Germinal center (tissue), 1 donor: ENCODE measurements around the gene TUBB4B.

Experiments
- DNase-seq: peaks from one replicate; pipeline ENCODE4 v3.0.0; 2012; ENCODE audit warnings: mixed read lengths, low spot score

TUBB4B gene

GRCh38 chr9:137271696-137272076, 30.6 kb downstream of the TUBB4B start:
- no peak for DNase-seq

DNA sequence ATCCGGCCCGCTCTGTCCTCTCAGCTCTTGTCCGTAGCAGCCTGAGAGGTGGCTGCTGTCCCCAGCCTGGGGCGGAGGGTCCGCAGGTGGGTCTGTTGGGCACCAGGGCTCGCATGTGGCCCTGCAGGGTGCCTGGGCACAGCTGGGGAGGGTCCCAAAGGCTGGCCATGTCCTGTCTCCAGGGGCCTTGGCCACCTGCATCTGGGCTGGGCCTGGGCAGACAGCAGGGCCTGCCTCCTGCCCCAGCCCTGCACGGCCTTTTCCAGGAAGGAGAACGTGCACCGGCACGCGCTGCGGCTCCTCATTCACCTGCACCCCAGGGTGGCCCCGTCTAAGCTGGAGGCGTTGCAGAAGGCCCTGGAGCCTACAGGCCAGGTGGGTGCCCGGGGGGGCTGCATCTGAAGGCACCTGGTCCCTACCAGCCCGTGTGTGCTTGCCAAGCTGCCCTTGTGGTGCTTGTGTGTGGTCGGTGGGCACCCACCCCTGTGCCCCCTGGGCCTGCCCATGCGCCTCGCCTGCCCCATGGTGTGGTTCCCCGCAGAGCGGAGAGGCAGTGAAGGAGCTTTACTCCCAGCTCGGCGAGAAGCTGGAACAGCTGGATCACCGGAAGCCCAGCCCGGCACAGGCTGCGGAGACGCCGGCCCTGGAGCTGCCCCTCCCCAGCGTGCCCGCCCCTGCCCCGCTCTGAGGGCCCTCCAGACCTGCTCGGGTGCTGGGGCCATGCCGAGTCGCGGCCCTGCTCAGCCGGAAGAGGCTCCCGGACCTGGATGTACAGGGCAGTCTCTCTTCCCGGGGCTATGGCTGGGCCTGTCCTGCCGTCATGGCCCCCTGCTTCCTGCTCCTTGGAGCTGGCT, 31.4 kb downstream of the TUBB4B start:
- no peak for DNase-seq

DNA sequence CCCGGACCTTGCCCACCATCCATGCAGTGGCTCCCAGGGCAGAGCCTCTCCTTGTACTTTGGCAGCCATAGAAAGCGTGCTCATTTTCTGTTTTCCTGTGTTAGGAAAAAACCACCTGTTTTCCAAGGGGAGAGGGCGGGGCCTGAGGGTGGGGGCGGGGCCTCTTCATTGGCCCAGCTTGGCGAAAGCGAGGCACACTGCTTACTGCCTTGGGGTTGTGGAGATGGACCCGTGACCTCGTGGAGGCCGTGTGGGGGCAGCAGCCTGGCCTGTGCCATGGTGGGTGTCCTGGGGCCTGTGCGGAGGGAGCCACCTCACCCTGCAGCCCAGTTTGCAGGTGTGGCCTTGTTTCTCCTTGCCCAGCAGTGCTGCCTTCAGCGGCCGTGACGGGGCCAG, 32.0 kb downstream of the TUBB4B start:
- no peak for DNase-seq

- no peak for DNase-seq
These were observed 32.7 kb downstream of the TUBB4B start for GRCh38 chr9:137273611-137274320.

- DNase-seq: no peak
These were observed 34.1 kb downstream of the TUBB4B start for GRCh38 chr9:137275203-137275587.

DNA sequence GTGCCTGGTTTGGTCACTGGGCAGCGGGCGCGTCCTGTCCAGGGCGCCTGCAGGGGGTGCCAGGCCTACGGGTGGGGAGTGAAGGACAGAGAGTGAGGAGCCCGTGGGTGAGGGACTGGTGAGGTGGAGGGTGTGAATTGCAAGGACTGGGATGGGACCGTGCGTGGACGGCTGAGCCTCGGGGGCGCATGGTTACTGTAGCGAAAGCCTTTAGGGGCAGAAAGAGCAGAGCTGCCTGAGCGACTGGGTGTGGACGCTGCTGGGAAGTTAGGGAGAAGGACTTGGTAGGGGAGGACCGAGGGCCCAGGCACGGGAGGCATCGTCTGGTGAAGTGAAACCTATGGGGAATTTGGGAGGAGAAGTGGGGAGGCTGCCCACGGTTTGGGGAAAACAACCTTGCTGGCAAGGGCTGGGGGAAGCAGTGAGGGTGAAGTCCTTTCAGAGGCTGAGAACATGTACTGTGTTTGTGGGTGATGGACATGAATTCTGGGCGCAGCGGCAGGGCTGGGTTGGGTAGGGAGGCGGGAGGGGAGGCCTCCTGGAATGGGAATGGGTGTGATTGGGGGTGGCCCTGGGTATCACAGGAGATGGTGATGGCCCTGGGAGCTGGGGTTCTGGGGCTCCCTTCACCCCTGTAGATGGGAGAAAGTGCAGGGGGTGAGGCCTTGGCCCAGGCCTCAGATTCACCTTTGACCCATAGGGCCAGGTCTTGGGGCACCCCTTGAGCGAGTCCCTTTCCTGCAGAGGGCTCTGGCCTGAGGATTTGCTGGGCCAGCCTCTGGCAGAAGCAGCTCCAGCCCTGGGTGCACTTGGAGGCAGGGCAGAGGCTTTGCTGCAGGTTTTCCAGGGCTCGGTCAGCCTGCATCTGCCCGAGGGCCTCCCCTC, 34.7 kb downstream of the TUBB4B start:
- no peak for DNase-seq

DNA sequence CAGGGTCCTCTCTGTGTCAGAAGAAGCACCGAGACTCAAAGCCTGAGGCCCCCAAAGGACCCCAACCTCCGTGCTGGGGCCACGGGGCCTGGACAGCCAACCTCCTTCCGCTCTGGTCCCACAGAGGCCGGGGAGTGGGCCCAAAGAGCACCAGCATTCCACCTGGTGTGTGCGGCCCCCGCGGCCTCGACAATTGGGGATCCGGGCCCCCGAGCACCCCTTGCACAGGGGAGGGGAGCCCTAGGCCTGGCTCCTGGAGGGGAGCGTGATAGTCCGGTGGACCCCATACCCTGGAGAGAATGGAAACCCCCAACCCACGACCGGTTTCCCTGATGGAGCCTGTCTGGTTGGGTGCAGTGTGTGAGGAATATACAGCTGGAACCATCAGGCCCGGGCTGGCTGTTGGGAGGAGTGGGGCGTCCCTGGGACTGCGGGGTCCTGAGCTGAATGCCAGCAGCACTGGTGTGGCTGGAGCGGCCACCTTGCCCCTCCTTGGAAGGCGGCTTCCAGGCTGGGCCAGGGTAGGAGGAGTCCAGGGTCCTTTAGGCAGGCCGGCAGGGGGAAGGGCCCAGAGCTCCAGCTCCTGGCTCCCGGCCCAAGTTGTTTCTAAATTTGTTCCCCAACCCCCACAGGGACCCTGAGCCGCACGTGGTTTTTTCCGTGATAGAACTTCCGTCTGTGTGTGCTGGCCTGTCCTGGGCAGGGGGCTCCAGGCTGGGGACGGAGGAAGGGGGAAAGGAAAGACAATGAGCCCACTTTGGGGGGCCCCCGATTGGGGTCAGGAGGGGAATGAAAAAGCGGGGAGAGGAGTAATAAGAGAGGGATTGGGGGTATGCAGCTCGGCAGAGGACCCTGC, 35.6 kb downstream of the TUBB4B start:
- DNase-seq: no peak

- DNase-seq: peak; percentile 69
These were observed 36.4 kb downstream of the TUBB4B start, which contains the start of gene TOR4A for GRCh38 chr9:137277329-137278041. Gene TOR4A, plus strand, starts transcription at chr9:137277726. Its CDS starts 964 bp downstream, at chr9:137278690.

- peak; percentile 52 for DNase-seq
These were observed 37.1 kb downstream of the TUBB4B start for GRCh38 chr9:137278061-137278701.

DNA sequence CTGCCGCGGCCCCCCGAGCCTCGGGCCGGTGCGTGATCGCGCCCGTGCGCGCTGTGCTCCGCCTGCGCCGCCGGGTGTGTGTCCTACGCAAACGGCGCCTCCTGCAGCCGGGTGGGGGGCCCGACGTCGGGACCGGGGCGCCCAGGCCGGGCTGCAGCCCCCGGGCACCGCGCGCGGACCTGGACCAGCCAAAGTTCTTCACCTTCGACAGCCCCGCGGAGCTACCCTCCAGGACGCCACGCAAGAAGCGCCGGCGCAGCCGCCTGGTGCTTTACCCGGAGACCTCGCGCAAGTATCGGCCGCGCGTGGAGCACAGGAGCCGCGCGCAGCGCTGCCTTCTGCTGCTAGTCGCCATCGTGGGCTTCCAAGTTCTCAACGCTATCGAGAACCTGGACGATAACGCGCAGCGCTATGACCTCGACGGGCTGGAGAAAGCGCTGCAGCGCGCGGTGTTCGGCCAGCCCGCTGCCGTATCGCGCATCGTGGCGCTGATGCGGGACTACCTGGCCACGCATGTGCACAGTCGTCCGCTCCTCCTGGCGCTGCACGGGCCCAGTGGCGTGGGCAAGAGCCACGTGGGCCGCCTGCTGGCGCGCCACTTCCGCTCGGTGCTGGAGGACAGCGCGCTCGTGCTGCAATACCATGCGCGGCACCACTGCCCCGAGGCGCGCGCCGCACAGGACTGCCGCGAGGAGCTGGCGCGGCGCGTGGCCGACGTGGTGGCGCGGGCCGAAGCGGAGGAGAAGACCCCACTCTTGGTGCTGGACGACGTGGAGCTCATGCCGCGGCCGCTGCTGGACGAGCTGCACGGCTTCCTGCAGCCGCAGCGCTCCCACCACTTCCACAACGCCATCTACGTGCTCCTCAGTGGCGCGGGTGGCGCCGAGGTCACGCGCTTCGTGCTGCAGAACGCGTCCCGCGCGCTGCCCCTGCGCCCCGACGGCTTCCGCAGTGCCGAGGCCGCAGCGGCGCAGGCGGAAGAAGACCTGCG, 37.9 kb downstream of the TUBB4B start:
- no peak for DNase-seq

GRCh38 chr9:137279741-137280473, 38.8 kb downstream of the TUBB4B start:
- DNase-seq: no peak

DNA sequence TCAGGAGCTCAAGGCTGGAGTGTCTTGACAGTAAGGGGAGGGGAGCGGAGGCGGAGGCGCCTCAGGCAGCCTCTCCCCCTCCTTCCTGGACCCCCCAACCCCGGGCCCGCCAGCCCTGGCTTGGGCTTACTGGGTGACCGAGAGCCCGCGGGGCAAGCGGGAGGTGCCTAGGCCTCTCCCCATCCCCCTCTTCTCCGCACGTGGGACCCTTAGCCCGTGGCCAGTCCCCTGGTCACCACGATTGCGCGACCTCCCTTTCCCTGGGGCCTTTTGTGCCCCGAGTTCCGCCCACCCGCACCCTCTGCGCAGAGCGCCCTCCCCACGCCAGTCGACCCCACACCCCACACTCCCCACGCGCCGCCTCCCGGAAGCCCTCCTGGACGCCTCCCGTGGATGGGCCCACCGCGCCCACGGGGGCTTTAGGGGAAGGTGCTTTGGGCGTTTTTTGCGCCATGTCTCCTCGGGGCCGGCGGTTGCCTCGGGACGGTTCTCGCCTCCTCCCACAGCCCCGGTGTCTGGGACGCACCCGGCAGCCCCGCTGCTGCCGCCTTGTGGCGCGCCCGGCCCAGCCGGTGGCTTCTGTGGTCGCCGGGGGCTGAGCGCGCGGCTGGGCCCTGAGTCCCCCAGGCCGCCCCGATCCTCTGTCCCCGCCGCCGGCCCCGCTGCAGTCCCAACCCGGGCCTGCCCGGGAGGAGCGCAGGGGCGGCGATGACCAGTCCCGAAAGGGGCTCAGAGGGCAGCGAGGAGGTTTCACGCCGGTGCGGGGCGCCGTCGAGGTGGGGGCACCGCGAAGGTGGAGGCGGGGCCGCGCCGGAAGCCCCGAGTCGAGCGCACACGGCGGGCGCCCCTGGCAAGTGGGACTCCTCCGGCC, 39.6 kb downstream of the TUBB4B start:
- peak; percentile 68 for DNase-seq

GRCh38 chr9:137281345-137282116, 40.4 kb downstream of the TUBB4B start:
- no peak for DNase-seq

GRCh38 chr9:137286975-137287383, 45.9 kb downstream of the TUBB4B start:
- DNase-seq: peak; percentile 63

DNA sequence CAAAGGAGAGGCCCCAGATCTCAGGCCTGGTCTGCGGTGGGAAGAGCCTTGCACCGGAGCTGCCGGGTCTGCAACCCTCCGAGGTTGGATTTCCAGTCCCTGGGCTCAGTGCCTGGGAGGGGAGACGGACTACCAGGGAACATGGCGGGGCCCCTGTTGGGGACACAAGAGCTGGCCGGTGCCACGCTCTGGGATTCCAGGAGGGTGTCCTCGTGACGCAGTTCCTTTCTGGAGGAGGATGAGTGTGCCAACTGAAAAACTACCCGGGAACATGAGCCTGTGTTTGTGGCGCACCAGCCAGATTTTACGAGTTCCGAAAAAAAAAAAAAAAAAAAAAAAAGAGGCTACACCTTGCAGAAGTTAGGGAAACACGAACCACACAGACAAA, 52.0 kb downstream of the TUBB4B start:
- no peak for DNase-seq
